Keratinocyte (primary cell): ENCODE results near the gene ASTN1. TPM values are rescaled to one million over a fixed set of nuclear protein-coding genes. Genes with fewer than 3 reads are reported as not detected.

ENCODE experiments used
- DNase-seq: peaks from one replicate; pipeline ENCODE4 v3.0.0-alpha.2; 2011; ENCODE audit warnings: low read depth, missing footprints, low spot score
- FAIRE-seq: peaks from 2 replicates; lab custom pipeline; 2011; peaks lifted over from hg19 to GRCh38; lab: Jason Lieb, UNC
- H2AFZ ChIP-seq: 2 replicates; pipeline ENCODE4 v1.6.0; 2012; ENCODE audit warnings: low read length, control low read depth, inconsistent platforms; ENCODE audit not compliant: control insufficient read depth
- H3K27ac ChIP-seq: 2 replicates; pipeline ENCODE4 v1.5.1; 2011; ENCODE audit warnings: low read length; ENCODE audit not compliant: control insufficient read depth, insufficient read depth
- H3K27me3 ChIP-seq: 3 replicates; pipeline ENCODE4 v1.6.0; 2011; ENCODE audit warnings: low read length; ENCODE audit not compliant: control insufficient read depth, insufficient read depth; ENCODE audit errors: extremely low read depth
- H3K36me3 ChIP-seq, 2 experiments: 2 replicates in 1 of 2; 3 replicates in 1 of 2; pipeline ENCODE4 v1.5.1; 2011; ENCODE audit warnings: low read length in 2 of 2, mild to moderate bottlenecking in 1 of 2; ENCODE audit not compliant: control insufficient read depth in 2 of 2, insufficient read depth in 2 of 2; ENCODE audit errors: extremely low read depth in 1 of 2
- H3K4me1 ChIP-seq: 3 replicates; pipeline ENCODE4 v1.5.1; 2011; ENCODE audit warnings: low read length; ENCODE audit not compliant: control insufficient read depth, insufficient read depth; ENCODE audit errors: extremely low read depth
- H3K4me2 ChIP-seq: 3 replicates; pipeline ENCODE4 v1.6.0; 2011; ENCODE audit warnings: low read depth, low read length; ENCODE audit not compliant: control insufficient read depth, insufficient read depth; ENCODE audit errors: extremely low read depth
- H3K4me3 ChIP-seq, 3 experiments: fragments of 200-600 bp in 1 of 3; sonication (generic) in 1 of 3; 2 replicates in 2 of 3; 3 replicates in 1 of 3; pipeline ENCODE4 v1.5.1; 2011 to 2016; ENCODE audit warnings: low read length in 3 of 3, mild to moderate bottlenecking in 3 of 3, control low read depth in 2 of 3, inconsistent platforms in 1 of 3, low read depth in 1 of 3, mixed read lengths in 1 of 3, mixed run types in 1 of 3, moderate library complexity in 1 of 3; ENCODE audit not compliant: control insufficient read depth in 2 of 3, insufficient read depth in 2 of 3; ENCODE audit errors: extremely low read depth in 1 of 3
- H3K79me2 ChIP-seq: 2 replicates; pipeline ENCODE4 v1.6.0; 2012; ENCODE audit warnings: low read length; ENCODE audit not compliant: control insufficient read depth, insufficient read depth
- H3K9ac ChIP-seq: 3 replicates; pipeline ENCODE4 v1.6.0; 2011; ENCODE audit warnings: low read length; ENCODE audit not compliant: control insufficient read depth, insufficient read depth; ENCODE audit errors: extremely low read depth
- H3K9me1 ChIP-seq: 3 replicates; pipeline ENCODE4 v1.6.0; 2011; ENCODE audit warnings: low read length; ENCODE audit not compliant: control insufficient read depth, insufficient read depth; ENCODE audit errors: extremely low read depth
- H3K9me3 ChIP-seq: 2 replicates; pipeline ENCODE4 v1.5.1; 2012; ENCODE audit warnings: low read depth, low read length; ENCODE audit not compliant: control insufficient read depth
- H4K20me1 ChIP-seq: 3 replicates; pipeline ENCODE4 v1.6.0; 2011; ENCODE audit warnings: low read length; ENCODE audit not compliant: control insufficient read depth, insufficient read depth; ENCODE audit errors: extremely low read depth
- EZH2 ChIP-seq: IDR thresholded peaks from one replicate; pipeline ENCODE4 v1.6.1; 2012; ENCODE audit warnings: inconsistent platforms, mild to moderate bottlenecking, low read length, moderate library complexity
- dilution Hi-C: fragments of 300-500 bp; cut with MboI; formaldehyde crosslinking; loops from one replicate; pipeline ENCODE4 v1.7.0; 2020; ENCODE audit warnings: low sequenced_read_pairs; ENCODE audit not compliant: extremely low pct_ligation_motif_present
- polyA plus RNA-seq, 5 experiments: library from polyadenylated mRNA; depleted of rRNA in 3 of 5; stranded (reverse) in 3 of 5; stranded (forward) in 1 of 5; unstranded in 1 of 5; fragments of >200 nt; gene quantifications; 1 replicate in 1 of 5; 2 replicates in 3 of 5; 3 replicates in 1 of 5; pipeline versions ENCODE4 v1.2.1 to v1.2.3, GENCODE V29; 2011 to 2012; ENCODE audit warnings: missing spikeins in 2 of 5, low read depth in 1 of 5, low replicate concordance in 1 of 5
- TF ChIP-seq, protein P1 (sequence below), 3 experiments: IDR thresholded peaks in 1 of 3; conservative IDR thresholded peaks in 1 of 3; optimal IDR thresholded peaks in 1 of 3; 2 replicates in 2 of 3; 3 replicates in 1 of 3; pipeline versions ENCODE3 to v1.5.1; 2011; ENCODE audit warnings: low read length in 3 of 3, mild to moderate bottlenecking in 3 of 3, moderate library complexity in 2 of 3, control low read depth in 1 of 3, inconsistent platforms in 1 of 3; ENCODE audit not compliant: insufficient read depth in 2 of 3; ENCODE audit errors: extremely low read depth in 1 of 3

ASTN1 gene
- polyA plus RNA-seq, 1 donor (not counting 4 experiments of a cell fraction or from before 2014, with no cell fraction given), result 0.08 TPM

DNA sequence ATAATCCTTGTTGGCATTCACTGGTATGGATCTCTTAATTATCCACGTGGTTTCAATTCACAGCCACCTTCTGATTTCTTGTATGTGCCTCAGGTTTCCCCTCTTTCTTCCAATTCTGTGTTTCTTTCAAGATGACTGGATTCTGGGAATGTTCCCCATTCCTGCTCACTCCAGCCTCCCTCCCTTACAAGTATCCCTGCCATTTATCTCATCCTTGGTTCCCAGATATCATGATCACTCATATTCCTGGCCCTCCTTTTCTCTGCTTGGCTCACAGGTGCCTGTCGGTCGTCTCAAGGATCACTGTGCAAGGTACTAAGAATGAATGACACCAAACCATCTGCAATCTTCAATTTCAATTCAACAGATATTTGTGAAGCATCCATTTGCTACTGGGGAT lies 279.2 kb downstream of the ASTN1 start:
- no peaks in the 10 kb centered on the region for H3K79me2 ChIP-seq
- DNase-seq, result no peak
- no peaks in the 10 kb centered on the region for H4K20me1 ChIP-seq
- no peaks in the 10 kb centered on the region for H3K9me3 ChIP-seq
- dilution Hi-C loops, result no loop called here
- no peak overlapping the region for H3K4me3 ChIP-seq
- no peaks in the 10 kb centered on the region for H3K4me1 ChIP-seq
- H3K9me1 ChIP-seq, result no peaks in the 10 kb centered on the region
- H3K4me2 ChIP-seq, result no peak overlapping the region
- H2AFZ ChIP-seq, result no peak overlapping the region
- H3K27ac ChIP-seq, result no peak overlapping the region
- no peak overlapping the region for H3K9ac ChIP-seq
- no peaks in the 10 kb centered on the region for H3K36me3 ChIP-seq
- TF ChIP-seq EZH2, result no peak
- TF ChIP-seq, protein P1, sequence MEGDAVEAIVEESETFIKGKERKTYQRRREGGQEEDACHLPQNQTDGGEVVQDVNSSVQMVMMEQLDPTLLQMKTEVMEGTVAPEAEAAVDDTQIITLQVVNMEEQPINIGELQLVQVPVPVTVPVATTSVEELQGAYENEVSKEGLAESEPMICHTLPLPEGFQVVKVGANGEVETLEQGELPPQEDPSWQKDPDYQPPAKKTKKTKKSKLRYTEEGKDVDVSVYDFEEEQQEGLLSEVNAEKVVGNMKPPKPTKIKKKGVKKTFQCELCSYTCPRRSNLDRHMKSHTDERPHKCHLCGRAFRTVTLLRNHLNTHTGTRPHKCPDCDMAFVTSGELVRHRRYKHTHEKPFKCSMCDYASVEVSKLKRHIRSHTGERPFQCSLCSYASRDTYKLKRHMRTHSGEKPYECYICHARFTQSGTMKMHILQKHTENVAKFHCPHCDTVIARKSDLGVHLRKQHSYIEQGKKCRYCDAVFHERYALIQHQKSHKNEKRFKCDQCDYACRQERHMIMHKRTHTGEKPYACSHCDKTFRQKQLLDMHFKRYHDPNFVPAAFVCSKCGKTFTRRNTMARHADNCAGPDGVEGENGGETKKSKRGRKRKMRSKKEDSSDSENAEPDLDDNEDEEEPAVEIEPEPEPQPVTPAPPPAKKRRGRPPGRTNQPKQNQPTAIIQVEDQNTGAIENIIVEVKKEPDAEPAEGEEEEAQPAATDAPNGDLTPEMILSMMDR (optimal IDR thresholded peaks at IDR 0.05 in 1 of 3, IDR thresholded peaks at IDR 0.05 in 1 of 3, conservative IDR thresholded peaks at IDR 0.05 in 1 of 3; ENCODE audit: extremely low read depth in 1 of 3, insufficient read depth in 2 of 3, low read length in 3 of 3), result no peak
- H3K27me3 ChIP-seq, result no peaks in the 10 kb centered on the region
- FAIRE-seq, result no peak

DNA sequence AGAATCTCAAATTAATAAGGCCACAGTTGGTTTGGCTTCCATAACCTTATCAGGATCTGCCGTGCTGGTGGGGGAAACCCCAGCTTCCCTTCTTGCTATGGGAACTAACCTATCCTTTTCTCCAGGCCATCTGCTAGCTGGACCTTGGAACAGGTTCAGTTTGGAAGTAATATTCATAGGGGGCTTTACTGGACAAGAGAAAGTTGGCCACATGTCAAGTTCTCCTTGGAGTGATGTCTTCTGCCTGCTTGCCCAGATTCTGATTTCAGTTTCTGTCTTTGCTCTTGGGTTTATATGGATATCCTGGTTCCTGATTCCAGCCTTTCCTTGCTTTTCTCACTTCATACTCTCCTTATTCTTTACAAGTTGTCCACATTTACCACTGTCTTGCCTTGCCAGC lies 279.6 kb downstream of the ASTN1 start:
- Histone ChIP-seq H4K20me1 (no peaks in the 10 kb centered on the region), H3K9ac (no peak overlapping the region), H3K4me2 (no peak overlapping the region), H3K4me3 (no peak overlapping the region), H3K36me3 (no peaks in the 10 kb centered on the region), H3K27me3 (no peaks in the 10 kb centered on the region), H3K27ac (no peak overlapping the region), H3K4me1 (no peaks in the 10 kb centered on the region), H3K79me2 (no peaks in the 10 kb centered on the region), H2AFZ (no peak overlapping the region), H3K9me1 (no peaks in the 10 kb centered on the region), H3K9me3 (no peaks in the 10 kb centered on the region)
- dilution Hi-C loops, result no loop called here
- FAIRE-seq (no peak), DNase-seq (no peak)
- TF ChIP-seq, protein P1 (optimal IDR thresholded peaks at IDR 0.05 in 1 of 3, IDR thresholded peaks at IDR 0.05 in 1 of 3, conservative IDR thresholded peaks at IDR 0.05 in 1 of 3; ENCODE audit: extremely low read depth in 1 of 3, insufficient read depth in 2 of 3, low read length in 3 of 3), result no peak
- no peak for TF ChIP-seq EZH2
